OCI-LY7 (cell line): ENCODE results near the gene HACD1. TPM values are rescaled to one million over a fixed set of nuclear protein-coding genes. Genes with fewer than 3 reads are reported as not detected.
A peak's percentile ranks its signal among the peaks of the same experiment; 100 is the strongest.

Experiments used
- BruUV-seq: library from RNA; stranded (reverse); fragments of 400-500 nt; replicated peaks from 2 replicates; lab custom pipeline; 2021; lab: Mats Ljungman, UMichigan
- CTCF ChIA-PET: fragments of 300-600 bp; sonication (Branson Sonifier 250); formaldehyde crosslinking; loops from one replicate; lab custom pipeline; 2022; ENCODE audit warnings: antibody characterized with exemption; ENCODE audit not compliant: unreplicated experiment; lab: Charles Lee
- POLR2A ChIA-PET: fragments of 300-600 bp; sonication (Branson Sonifier 250); formaldehyde crosslinking; loops from one replicate; lab custom pipeline; 2022; ENCODE audit warnings: antibody characterized with exemption; lab: Charles Lee
- DNase-seq: peaks from one replicate; pipeline ENCODE4 v3.0.0-alpha.2; 2015; ENCODE audit warnings: low spot score
- H2AFZ ChIP-seq: fragments of 200-600 bp; sonication (generic), shearing (Covaris generic); 2 replicates; pipeline ENCODE4 v1.6.1; 2014; ENCODE audit warnings: mild to moderate bottlenecking, antibody characterized with exemption, low read length, moderate library complexity
- H3K27ac ChIP-seq: fragments of 200-600 bp; sonication (generic); 2 replicates; pipeline ENCODE4 v1.5.1; 2014; ENCODE audit warnings: mixed run types, low read depth, mild to moderate bottlenecking, moderate library complexity, low read length, inconsistent platforms; ENCODE audit not compliant: poor library complexity, severe bottlenecking
- H3K36me3 ChIP-seq: fragments of 200-600 bp; sonication (generic); 2 replicates; pipeline ENCODE4 v1.6.1; 2014; ENCODE audit warnings: mild to moderate bottlenecking, antibody characterized with exemption, low read length, moderate library complexity, mixed read lengths; ENCODE audit not compliant: insufficient read depth
- H3K4me1 ChIP-seq: fragments of 200-600 bp; sonication (generic); 2 replicates; pipeline ENCODE4 v1.5.1; 2014; ENCODE audit warnings: mild to moderate bottlenecking, low read length; ENCODE audit not compliant: insufficient read depth, poor library complexity, severe bottlenecking
- H3K4me2 ChIP-seq: fragments of 200-600 bp; sonication (generic); 2 replicates; pipeline ENCODE4 v1.6.1; 2014; ENCODE audit warnings: mild to moderate bottlenecking, low read length
- H3K4me3 ChIP-seq: fragments of 200-600 bp; sonication (generic); 2 replicates; pipeline ENCODE4 v1.5.1; 2014; ENCODE audit warnings: mild to moderate bottlenecking, low read depth, low read length; ENCODE audit not compliant: poor library complexity, severe bottlenecking
- H3K79me2 ChIP-seq: fragments of 200-600 bp; sonication (generic); 2 replicates; pipeline ENCODE4 v1.6.1; 2016; ENCODE audit warnings: low read depth, mild to moderate bottlenecking, low read length, moderate library complexity, mixed read lengths; ENCODE audit not compliant: insufficient read depth
- H3K9me2 ChIP-seq: fragments of 200-600 bp; sonication (generic); 2 replicates; pipeline ENCODE4 v1.6.1; 2016; ENCODE audit warnings: mild to moderate bottlenecking, low read length, mixed read lengths; ENCODE audit not compliant: insufficient read depth
- H3K9me3 ChIP-seq: fragments of 200-600 bp; sonication (generic); 2 replicates; pipeline ENCODE4 v1.6.1; 2014; ENCODE audit warnings: mild to moderate bottlenecking, mixed run types, low read length, mixed read lengths
- H4K20me1 ChIP-seq: fragments of 200-600 bp; sonication (generic); 2 replicates; pipeline ENCODE4 v1.6.1; 2014; ENCODE audit warnings: mild to moderate bottlenecking, antibody characterized with exemption, low read length, moderate library complexity, mixed read lengths; ENCODE audit not compliant: insufficient read depth
- CTCF ChIP-seq: fragments of 200-600 bp; sonication (generic); conservative IDR thresholded peaks from 2 replicates; pipeline ENCODE4 v1.5.1; 2014; ENCODE audit warnings: mild to moderate bottlenecking, antibody characterized with exemption, low read length, moderate library complexity, mixed read lengths
- EZH2phosphoT487 ChIP-seq: fragments of 200-600 bp; sonication (generic); IDR thresholded peaks from 2 replicates; pipeline ENCODE4 v1.6.1; 2018; ENCODE audit warnings: low read depth, borderline replicate concordance, mild to moderate bottlenecking, mixed run types, antibody characterized with exemption, low read length, moderate library complexity, mixed read lengths
- intact Hi-C: fragments of 100-400 bp; cut with micrococcal nuclease; formaldehyde crosslinking; loops from one replicate; pipeline ENCODE4 v1.10.0; 2022; ENCODE audit not compliant: unreplicated experiment
- total RNA-seq, 2 experiments: library from RNA; depleted of rRNA in 1 of 2; stranded (reverse); fragments of >200 nt in 1 of 2; shearing (Covaris generic) in 1 of 2; gene quantifications; 2 replicates each; pipeline ENCODE4 v1.2.3, GENCODE V29; 2014 to 2022

Gene HACD1
- total RNA-seq, 2 experiments from 2014 or later, result not detected

- Histone ChIP-seq H3K9me2 (no peaks in the 10 kb centered on the region), H2AFZ (no peak overlapping the region), H3K27ac (no peak overlapping the region), H3K36me3 (peaks cover 52% of the 10 kb centered on the region), H3K4me1 (peaks cover 21% of the 10 kb centered on the region), H3K4me3 (no peak overlapping the region), H4K20me1 (no peaks in the 10 kb centered on the region; the same call in 1 of the 2 replicates), H3K79me2 (peaks cover 94% of the 10 kb centered on the region), H3K9me3 (peaks cover 10% of the 10 kb centered on the region; the same call in 1 of the 2 replicates), H3K4me2 (no peak overlapping the region)
- CTCF ChIA-PET, result no interaction called here
- intact Hi-C loops, result loop anchor here (10.0 kb wide), 1 partner anchor 1783 kb away; the partner anchor contains the start of gene MINDY3
- no peak for TF ChIP-seq EZH2phosphoT487
- TF ChIP-seq CTCF, result no peak
- no TSS peak for BruUV-seq
- POLR2A ChIA-PET, result interaction anchor here (0.8 to 1.5 kb wide), 5 partner anchors 8 to 42 kb away, joined by 3 to 5 read pairs (median 3); no protein-coding TSS in a partner anchor
- no peak for DNase-seq
Measured at GRCh38 chr10:17647326-17647725, 30.2 kb upstream of the HACD1 start.

GRCh38 chr10:17645621-17646345 is 28.6 kb upstream of the HACD1 start:
- Histone ChIP-seq H3K27ac (no peak overlapping the region), H3K36me3 (peaks cover 39% of the 10 kb centered on the region), H4K20me1 (peaks cover 4% of the 10 kb centered on the region; the same call in 1 of the 2 replicates), H2AFZ (no peak overlapping the region), H3K79me2 (peaks cover 92% of the 10 kb centered on the region), H3K9me2 (no peaks in the 10 kb centered on the region), H3K9me3 (peaks cover 5% of the 10 kb centered on the region; the same call in 1 of the 2 replicates), H3K4me2 (peak overlapping the region; percentile 91), H3K4me1 (peaks cover 29% of the 10 kb centered on the region), H3K4me3 (peak overlapping the region; percentile 86)
- intact Hi-C loops, result loop anchor here (10.0 kb wide), 1 partner anchor 1781 kb away; the partner anchor contains the start of gene MINDY3
- peak; percentile 7 for DNase-seq
- BruUV-seq, result no TSS peak
- POLR2A ChIA-PET, result interaction anchor here (1.0 to 1.8 kb wide), 3 partner anchors 9 to 32 kb away, joined by 3 to 5 read pairs (median 4); no protein-coding TSS in a partner anchor
- no peak for TF ChIP-seq EZH2phosphoT487
- no peak for TF ChIP-seq CTCF
- CTCF ChIA-PET, result no interaction called here
